Upper lobe of left lung (tissue), 6 donors: ENCODE data around the gene SLC1A5. TPM values are rescaled to one million over a fixed set of nuclear protein-coding genes. Genes with fewer than 3 reads are reported as not detected.
A peak's percentile ranks its signal among the peaks of the same experiment; 100 is the strongest.
"Not testable (repeated sequence)": the region's sequence is repeated elsewhere in the genome, so short reads cannot be mapped to it uniquely, and the experiment has no call there.

Source experiments
- ATAC-seq, 2 donors: fragments of 200-7000 bp; cut with Tn5 transposase; one replicate each; pipeline ENCODE4 v1.9.1; 2022; ENCODE audit warnings: mild to moderate bottlenecking in 2 of 2, moderate library complexity in 2 of 2; ENCODE audit not compliant: low FRiP score in 2 of 2
- DNase-seq, 2 donors: peaks; one replicate each; pipeline ENCODE4 v3.0.0-alpha.2; 2019 to 2020
- H3K27ac ChIP-seq, 4 donors: fragments of 200-600 bp; sonication (generic); one replicate each; pipeline ENCODE4 v1.5.1; 2016 to 2019
- H3K27me3 ChIP-seq, 4 donors: fragments of 200-600 bp; sonication (generic); one replicate each; pipeline ENCODE4 v1.5.1; 2017 to 2019
- H3K36me3 ChIP-seq, 4 donors: fragments of 200-600 bp; sonication (generic); one replicate each; pipeline ENCODE4 v1.5.1; 2016 to 2019
- H3K4me1 ChIP-seq, 4 donors: fragments of 200-600 bp; sonication (generic); one replicate each; pipeline ENCODE4 v1.5.1; 2018 to 2019
- H3K4me3 ChIP-seq, 4 donors: fragments of 200-600 bp; sonication (generic); one replicate each; pipeline ENCODE4 v1.5.1; 2017 to 2019; ENCODE audit warnings: mild to moderate bottlenecking in 2 of 4, moderate library complexity in 1 of 4
- H3K9me3 ChIP-seq, 4 donors: fragments of 200-600 bp; sonication (generic); one replicate each; pipeline ENCODE4 v1.5.1; 2018 to 2019
- CTCF ChIP-seq, 6 experiments: fragments of 450-650 bp in 4 of 6; fragments of 200-600 bp in 2 of 6; sonication (generic) in 2 of 6; IDR thresholded peaks; one replicate each; pipeline ENCODE4 v1.5.1; 2016 to 2019; ENCODE audit warnings: antibody characterized with exemption in 6 of 6
- EP300 ChIP-seq, 4 donors: sonication (generic); formaldehyde crosslinking; IDR thresholded peaks; one replicate each; pipeline ENCODE4 v1.5.1; 2017; ENCODE audit warnings: antibody characterized with exemption in 4 of 4, control low read depth in 2 of 4
- POLR2A ChIP-seq, 4 donors: fragments of 450-650 bp; IDR thresholded peaks; one replicate each; pipeline ENCODE4 v1.5.1; 2016 to 2017; ENCODE audit warnings: antibody characterized with exemption in 4 of 4, mild to moderate bottlenecking in 2 of 4
- POLR2AphosphoS5 ChIP-seq, 2 donors: sonication (generic); formaldehyde crosslinking; IDR thresholded peaks; one replicate each; pipeline ENCODE4 v1.5.1; 2017; ENCODE audit warnings: antibody characterized with exemption in 2 of 2
- WGBS, 2 donors: methylation state at CpG; one replicate each; pipeline ENCODE4 v1.1.5; 2017 to 2018; 5-methylcytosine and 5-hydroxymethylcytosine counted together
- total RNA-seq, 6 donors: library from RNA; depleted of rRNA in 4 of 6; stranded (reverse); fragments of >200 nt in 4 of 6; gene quantifications; one replicate each; pipeline versions ENCODE4 v1.1.0 to v1.2.1, GENCODE V29; 2016 to 2021
- donor health status: DM: no; HTN: no; CAD: no; lungs with moderate emphysema.
- donor health status: DM: no; HTN: yes; CAD: no; lungs with severe emphysema.

Gene SLC1A5
- total RNA-seq, 6 donors from 2014 or later, result 52.4 to 147 (median 83.9) TPM

DNA sequence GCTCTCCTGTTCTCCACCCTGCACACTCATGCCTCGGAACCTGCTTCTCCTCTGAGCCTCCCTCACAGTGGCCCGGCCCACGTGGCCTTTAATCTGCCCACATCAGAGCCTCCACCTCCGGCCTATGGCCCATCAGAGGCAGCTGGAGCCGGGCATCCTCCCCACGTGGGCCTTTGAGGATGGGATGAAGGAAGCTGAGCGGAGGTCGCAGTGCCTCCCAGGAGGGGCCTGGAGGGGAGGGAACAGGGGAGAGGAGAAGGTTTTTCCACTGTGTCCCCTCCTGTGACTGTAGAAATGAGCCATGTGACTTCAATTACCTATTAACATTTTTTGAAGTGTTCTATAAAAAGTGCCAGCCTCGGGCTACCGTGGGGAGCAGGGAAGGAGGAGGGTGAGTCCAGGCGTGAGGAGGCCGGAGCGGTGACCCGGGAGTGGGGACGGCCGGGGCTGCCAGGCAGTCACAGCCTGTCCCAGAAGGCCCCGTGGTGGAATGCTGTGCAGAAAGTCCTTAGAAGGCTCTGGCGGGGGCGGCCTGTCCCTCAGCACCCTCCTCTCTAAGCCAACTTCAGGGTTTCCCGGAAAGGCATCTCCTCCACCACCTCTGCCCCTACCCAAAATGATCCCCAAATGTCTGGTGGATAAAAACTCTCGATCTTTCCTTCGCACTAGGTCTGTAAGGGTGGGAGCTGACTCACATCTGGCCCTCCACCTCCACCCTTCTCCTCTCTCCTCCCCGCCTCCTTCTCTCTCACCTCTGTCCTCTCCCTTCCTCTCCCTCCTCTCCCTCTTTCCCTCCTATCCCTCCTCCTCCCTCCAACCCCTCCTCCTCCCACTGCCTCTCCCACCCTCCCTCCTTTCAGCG lies 24.8 kb upstream of the SLC1A5 start:
- Histone ChIP-seq H3K9me3 (no peaks in the 10 kb centered on the region), H3K4me3 (no peak overlapping the region), H3K36me3 (no peaks in the 10 kb centered on the region), H3K27ac (peak overlapping the region; percentile 64 to 92 (median 74)), H3K4me1 (peaks cover 19 to 28% (median 22%) of the 10 kb centered on the region in 4 donors), H3K27me3 (no peaks in the 10 kb centered on the region)
- peak in 1 of 2 donors; percentile 8 for TF ChIP-seq POLR2AphosphoS5 (IDR thresholded peaks at IDR 0.05)
- no peak for TF ChIP-seq CTCF (IDR thresholded peaks at IDR 0.05)
- TF ChIP-seq POLR2A (IDR thresholded peaks at IDR 0.05), result peak in 1 of 4 donors; percentile 48
- TF ChIP-seq EP300 (IDR thresholded peaks at IDR 0.05), result peak in 1 of 4 donors; percentile 40
- ATAC-seq (peak; percentile 66 to 89), DNase-seq (peak; percentile 81 to 82)
- 57 to 63% methylated on average over 23 of the region's 24 CpGs for WGBS, 2 donors

DNA sequence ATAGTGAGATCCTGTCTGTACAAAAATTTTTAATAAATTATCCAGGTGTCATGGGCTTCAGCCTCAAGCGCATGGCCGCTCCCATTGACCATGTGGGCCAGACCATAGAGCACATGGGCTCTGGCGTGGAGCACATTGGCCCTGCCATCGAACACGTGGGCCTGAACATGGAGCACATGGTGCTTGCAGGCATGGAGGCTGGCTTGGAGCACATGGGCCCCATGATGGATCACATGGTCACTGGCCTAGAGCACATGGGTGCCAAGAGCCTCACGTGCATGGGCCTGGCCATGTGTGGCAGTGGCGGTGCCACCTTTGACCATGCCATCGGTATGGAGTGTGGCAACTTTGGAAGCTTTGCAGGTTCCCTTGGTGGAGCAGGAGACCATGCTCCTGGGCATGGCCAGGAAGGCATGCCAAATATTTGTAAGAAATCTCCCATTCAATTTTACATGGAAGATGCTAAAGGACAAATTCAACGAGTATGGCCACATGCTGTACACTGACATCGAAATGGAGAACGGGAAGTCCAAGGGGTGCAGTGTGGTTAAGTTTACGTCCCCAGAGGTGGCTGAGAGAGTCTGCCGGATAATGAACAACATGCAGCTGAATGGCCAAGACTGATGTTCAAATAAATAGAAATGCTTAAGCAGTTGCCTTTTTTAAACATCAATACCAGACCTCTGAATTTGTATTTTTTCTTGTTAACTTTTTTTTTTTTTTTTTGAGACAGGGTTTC lies 21.3 kb upstream of the SLC1A5 start:
- H3K27ac ChIP-seq, result no peak overlapping the region
- peaks cover 17 to 23% (median 21%) of the 10 kb centered on the region in 4 donors for H3K4me1 ChIP-seq
- no peaks in the 10 kb centered on the region for H3K36me3 ChIP-seq
- no peak for ATAC-seq
- no peak overlapping the region for H3K4me3 ChIP-seq
- no peak for DNase-seq
- H3K9me3 ChIP-seq, result no peaks in the 10 kb centered on the region
- TF ChIP-seq POLR2A (IDR thresholded peaks at IDR 0.05) (no peak), CTCF (IDR thresholded peaks at IDR 0.05) (no peak), EP300 (IDR thresholded peaks at IDR 0.05) (no peak), POLR2AphosphoS5 (IDR thresholded peaks at IDR 0.05) (no peak)
- no peaks in the 10 kb centered on the region for H3K27me3 ChIP-seq
- 86 to 92% methylated on average over 10 to 13 of the region's 13 CpGs for WGBS, 2 donors

DNA sequence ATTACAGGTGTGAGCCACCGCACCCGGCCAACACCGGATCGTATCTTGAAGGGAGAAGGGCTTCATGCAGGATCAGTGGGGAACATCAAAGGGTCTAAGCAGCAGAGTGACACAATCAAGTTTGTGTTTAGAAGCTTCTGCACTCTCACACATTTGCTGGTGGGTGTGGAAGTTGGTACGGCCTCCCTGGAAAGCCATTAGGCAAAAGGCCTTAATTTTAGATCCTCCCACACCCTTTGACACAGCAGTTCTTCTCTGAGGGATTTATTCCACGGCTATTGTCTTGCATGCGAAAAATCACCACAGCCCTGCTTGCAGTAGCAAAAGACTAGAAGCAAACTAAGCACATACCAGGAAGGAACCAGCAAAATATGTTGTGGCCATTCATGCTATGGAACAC lies 18.3 kb upstream of the SLC1A5 start:
- Histone ChIP-seq H3K27me3 (no peaks in the 10 kb centered on the region), H3K9me3 (no peaks in the 10 kb centered on the region), H3K27ac (no peak overlapping the region), H3K4me3 (no peak overlapping the region), H3K36me3 (no peaks in the 10 kb centered on the region), H3K4me1 (no peaks in the 10 kb centered on the region)
- WGBS, 2 donors, result 85 to 93% methylated on average over 7 of the region's 7 CpGs
- ATAC-seq (no peak), DNase-seq (no peak)
- TF ChIP-seq CTCF (IDR thresholded peaks at IDR 0.05), result no peak
- no peak for TF ChIP-seq EP300 (IDR thresholded peaks at IDR 0.05)
- no peak for TF ChIP-seq POLR2AphosphoS5 (IDR thresholded peaks at IDR 0.05)
- TF ChIP-seq POLR2A (IDR thresholded peaks at IDR 0.05), result no peak

DNA sequence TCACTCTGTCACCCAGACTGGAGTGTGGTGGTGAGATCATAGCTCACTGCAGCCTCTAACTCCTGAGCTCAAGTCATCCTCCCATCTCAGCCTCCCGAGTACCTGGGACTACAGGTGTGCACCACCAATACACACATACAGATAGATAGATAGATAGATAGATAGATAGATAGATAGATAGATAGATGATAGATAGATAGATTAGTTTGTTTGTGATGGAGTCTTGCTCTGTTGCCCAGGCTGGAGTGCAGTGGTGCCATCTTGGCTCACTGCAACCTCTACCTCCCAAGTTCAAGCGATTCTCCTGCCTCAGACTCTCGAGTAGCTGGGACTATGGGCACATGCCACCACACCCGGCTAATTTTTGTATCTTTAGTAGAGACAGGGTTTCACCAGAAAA lies 16.0 kb upstream of the SLC1A5 start:
- H3K4me3 ChIP-seq, H3K9me3 ChIP-seq, H3K36me3 ChIP-seq, DNase-seq, H3K27me3 ChIP-seq, H3K27ac ChIP-seq, H3K4me1 ChIP-seq, ATAC-seq: not testable (repeated sequence)
- 96 to 97% methylated on average over 4 of the region's 4 CpGs for WGBS, 2 donors

DNA sequence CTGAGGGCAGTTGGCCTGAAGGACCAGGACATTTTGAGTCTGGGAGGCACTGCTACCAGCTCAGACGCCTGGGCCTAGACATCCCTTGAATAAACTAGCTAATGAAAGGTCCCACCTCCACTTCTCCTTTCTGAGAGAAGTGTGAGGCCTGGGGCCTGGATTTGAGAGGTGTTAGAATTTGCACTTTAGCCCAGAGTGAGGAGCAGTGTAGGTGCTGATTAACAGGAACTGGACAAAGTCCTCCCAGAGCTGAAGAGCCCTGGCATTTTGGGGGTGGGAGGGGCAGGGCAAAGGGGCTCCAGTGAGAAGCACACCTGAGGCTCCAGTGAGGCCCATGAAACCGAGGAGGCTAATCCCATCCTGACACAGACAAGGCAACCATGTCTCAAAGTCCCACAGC lies 15.2 kb upstream of the SLC1A5 start:
- no peaks in the 10 kb centered on the region for H3K9me3 ChIP-seq
- DNase-seq, result no peak
- no peak for ATAC-seq
- H3K36me3 ChIP-seq, result no peaks in the 10 kb centered on the region
- H3K27me3 ChIP-seq, result no peaks in the 10 kb centered on the region
- TF ChIP-seq EP300 (IDR thresholded peaks at IDR 0.05), result no peak
- no peak for TF ChIP-seq POLR2AphosphoS5 (IDR thresholded peaks at IDR 0.05)
- TF ChIP-seq POLR2A (IDR thresholded peaks at IDR 0.05), result no peak
- no peak for TF ChIP-seq CTCF (IDR thresholded peaks at IDR 0.05)
- no peak overlapping the region for H3K4me3 ChIP-seq
- no peaks in the 10 kb centered on the region for H3K4me1 ChIP-seq
- no peak overlapping the region for H3K27ac ChIP-seq
- 60 to 67% methylated on average over 2 of the region's 2 CpGs for WGBS, 2 donors
